ENCODE measurements around the gene CLEC2L.

DNA sequence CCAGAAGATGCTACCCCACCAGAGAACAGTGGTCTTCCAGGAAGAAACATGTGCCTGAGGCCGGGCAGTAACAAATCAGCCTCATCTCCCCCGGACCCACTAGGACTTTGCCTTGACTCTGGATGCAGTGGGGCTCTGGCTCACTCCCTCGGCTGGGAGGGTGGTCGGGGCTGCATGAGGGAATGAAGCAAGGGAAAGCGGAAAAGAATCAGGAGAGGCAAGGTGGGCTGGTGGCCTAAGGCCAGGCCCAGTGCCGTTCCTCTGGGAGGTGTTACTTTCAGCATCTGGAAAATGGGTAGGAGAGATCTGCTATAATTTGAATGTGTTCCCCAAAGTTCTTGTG is 51.8 kb downstream of the CLEC2L start:
- TF ChIP-seq RARB (CRISPR knock-in tag; IDR thresholded peaks at IDR 0.05) (no peak), ZNF70 (CRISPR knock-in tag; IDR thresholded peaks at IDR 0.05) (no peak), CSRNP3 (CRISPR knock-in tag; IDR thresholded peaks at IDR 0.05) (no peak), OSR1 (CRISPR knock-in tag; IDR thresholded peaks at IDR 0.05) (no peak), ZC3H10 (CRISPR knock-in tag; IDR thresholded peaks at IDR 0.05) (no peak), ZNF565 (CRISPR knock-in tag; conservative IDR thresholded peaks at IDR 0.05; ENCODE audit: low read depth) (no peak), ESRRG (CRISPR knock-in tag; IDR thresholded peaks at IDR 0.05) (no peak), SNAI2 (CRISPR knock-in tag; IDR thresholded peaks at IDR 0.05) (no peak), ZFP30 (CRISPR knock-in tag; IDR thresholded peaks at IDR 0.05) (no peak), CSDC2 (CRISPR knock-in tag; IDR thresholded peaks at IDR 0.05) (no peak)
- TF ChIP-seq, protein P1, sequence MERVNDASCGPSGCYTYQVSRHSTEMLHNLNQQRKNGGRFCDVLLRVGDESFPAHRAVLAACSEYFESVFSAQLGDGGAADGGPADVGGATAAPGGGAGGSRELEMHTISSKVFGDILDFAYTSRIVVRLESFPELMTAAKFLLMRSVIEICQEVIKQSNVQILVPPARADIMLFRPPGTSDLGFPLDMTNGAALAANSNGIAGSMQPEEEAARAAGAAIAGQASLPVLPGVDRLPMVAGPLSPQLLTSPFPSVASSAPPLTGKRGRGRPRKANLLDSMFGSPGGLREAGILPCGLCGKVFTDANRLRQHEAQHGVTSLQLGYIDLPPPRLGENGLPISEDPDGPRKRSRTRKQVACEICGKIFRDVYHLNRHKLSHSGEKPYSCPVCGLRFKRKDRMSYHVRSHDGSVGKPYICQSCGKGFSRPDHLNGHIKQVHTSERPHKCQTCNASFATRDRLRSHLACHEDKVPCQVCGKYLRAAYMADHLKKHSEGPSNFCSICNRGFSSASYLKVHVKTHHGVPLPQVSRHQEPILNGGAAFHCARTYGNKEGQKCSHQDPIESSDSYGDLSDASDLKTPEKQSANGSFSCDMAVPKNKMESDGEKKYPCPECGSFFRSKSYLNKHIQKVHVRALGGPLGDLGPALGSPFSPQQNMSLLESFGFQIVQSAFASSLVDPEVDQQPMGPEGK (CRISPR knock-in tag; IDR thresholded peaks at IDR 0.05; ENCODE audit: borderline replicate concordance), result no peak
- TF ChIP-seq, protein P2, sequence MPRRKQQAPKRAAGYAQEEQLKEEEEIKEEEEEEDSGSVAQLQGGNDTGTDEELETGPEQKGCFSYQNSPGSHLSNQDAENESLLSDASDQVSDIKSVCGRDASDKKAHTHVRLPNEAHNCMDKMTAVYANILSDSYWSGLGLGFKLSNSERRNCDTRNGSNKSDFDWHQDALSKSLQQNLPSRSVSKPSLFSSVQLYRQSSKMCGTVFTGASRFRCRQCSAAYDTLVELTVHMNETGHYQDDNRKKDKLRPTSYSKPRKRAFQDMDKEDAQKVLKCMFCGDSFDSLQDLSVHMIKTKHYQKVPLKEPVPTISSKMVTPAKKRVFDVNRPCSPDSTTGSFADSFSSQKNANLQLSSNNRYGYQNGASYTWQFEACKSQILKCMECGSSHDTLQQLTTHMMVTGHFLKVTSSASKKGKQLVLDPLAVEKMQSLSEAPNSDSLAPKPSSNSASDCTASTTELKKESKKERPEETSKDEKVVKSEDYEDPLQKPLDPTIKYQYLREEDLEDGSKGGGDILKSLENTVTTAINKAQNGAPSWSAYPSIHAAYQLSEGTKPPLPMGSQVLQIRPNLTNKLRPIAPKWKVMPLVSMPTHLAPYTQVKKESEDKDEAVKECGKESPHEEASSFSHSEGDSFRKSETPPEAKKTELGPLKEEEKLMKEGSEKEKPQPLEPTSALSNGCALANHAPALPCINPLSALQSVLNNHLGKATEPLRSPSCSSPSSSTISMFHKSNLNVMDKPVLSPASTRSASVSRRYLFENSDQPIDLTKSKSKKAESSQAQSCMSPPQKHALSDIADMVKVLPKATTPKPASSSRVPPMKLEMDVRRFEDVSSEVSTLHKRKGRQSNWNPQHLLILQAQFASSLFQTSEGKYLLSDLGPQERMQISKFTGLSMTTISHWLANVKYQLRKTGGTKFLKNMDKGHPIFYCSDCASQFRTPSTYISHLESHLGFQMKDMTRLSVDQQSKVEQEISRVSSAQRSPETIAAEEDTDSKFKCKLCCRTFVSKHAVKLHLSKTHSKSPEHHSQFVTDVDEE (CRISPR knock-in tag; IDR thresholded peaks at IDR 0.05), result no peak
